Measurements from ENCODE around the gene DOP1B.
"Not testable (repeated sequence)": the region's sequence is repeated elsewhere in the genome, so short reads cannot be mapped to it uniquely, and the experiment has no call there.

DOP1B gene

DNA sequence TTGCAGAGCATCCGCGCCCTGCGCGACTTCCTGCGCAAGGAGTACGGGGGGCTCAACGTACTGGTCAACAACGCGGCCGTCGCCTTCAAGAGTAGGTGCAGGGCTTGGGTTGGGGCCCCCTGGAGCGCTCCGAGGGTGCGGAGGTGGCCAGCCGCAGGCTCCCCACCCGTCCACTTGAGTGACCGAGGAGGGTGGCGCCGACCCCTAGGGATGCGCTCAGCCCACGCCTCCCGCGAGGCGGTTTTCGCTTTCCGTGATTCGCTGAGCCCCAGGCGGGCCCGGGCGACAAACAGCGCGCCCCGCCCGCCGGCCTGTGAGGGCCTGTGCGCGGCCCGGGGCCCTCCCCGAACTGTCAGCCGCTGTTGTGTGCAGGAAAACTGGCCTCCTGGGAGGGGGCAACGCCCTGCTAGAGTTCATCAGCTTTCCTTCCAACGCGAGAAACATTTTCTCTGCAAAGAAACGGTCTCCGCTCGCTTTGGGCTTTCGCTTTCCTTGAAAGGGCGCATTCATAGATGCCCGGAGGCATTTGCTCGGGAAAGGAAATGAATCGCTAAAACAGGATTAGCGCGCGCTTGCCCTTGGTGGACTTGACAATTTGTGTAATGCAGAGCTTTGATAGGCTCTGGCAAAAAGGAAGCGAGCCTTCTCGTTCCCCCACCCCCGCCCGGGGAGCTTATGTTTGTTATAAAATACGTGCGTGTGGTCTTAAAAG, 21.1 kb upstream of the DOP1B start:
- DNase-seq: peak; percentile 73 to 74

DNA sequence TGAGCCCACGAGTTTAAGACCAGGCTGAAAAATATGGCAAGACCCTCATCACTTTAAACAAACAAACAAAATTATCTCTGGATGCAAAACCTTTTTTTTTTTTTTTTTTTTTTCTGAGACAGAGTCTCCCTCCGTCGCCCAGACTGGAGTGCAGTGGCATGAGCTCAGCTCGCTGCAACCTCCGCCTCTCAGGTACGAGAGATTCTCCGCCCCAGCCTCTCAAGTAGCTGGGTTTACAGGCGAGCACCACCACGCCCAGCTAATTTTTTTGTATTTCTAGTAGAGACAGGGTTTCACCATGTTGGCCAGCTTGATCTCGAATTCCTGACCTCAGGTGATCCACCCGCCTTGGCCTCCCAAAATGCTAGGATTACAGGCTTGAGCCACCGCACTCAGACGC, 16.8 kb upstream of the DOP1B start:
- not testable (repeated sequence) for DNase-seq

DNA sequence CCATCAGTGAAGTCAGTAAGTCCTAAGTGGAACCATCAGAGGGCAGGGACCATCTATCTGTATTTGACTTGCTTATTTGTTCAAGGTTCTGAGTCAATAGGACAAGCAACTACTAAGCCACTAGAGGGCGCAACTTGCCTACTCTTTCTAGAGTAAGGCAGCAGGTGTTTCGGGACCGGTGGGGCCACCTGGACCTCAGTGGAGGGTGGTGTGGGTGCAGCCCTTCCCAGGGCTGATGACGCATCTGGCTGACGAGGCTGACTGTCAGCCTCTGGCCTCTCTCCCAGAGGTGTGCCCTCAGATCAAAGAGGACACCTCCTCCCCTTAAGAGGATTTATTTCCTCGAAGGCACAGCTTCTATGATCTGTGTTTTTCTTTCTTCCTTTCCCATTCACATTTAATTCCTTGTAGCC, 15.1 kb upstream of the DOP1B start:
- DNase-seq: peak; percentile 70 to 90

DNA sequence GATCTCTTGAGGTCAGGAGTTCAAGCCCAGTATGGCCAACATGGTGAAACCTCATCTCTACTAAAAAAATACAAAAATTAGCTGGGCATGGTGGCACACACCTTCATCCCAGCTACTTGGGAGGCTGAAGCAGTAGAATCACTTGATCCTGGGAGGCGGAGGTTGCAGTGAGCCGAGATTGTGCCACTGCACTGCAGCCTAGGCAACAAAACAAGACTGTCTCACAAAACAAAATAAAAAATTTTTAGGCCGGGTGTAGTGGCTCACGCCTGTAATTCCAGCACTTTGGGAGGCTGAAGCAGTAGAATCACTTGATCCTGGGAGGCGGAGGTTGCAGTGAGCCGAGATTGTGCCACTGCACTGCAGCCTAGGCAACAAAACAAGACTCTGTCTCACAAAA, 12.4 kb upstream of the DOP1B start:
- not testable (repeated sequence) for DNase-seq

DNA sequence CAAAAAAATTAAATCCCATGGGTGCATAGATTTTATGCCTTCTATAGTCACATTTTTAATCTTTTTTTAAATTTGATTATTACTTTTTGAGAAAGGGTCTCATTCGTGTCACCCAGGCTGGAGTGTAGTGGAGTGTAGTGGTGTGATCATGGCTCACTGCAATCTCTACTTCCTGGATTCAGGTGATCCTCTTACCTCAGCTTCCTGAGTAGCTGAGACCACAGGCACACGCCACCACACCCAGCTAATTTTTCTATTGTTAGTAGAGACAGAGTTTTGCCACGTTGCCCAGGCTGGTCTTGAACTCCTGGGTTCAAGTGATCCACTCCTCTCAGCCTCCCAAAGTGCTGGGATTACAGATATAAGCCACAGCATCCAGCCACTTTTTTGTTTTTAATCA, 11.4 kb upstream of the DOP1B start:
- no peak for DNase-seq

DNA sequence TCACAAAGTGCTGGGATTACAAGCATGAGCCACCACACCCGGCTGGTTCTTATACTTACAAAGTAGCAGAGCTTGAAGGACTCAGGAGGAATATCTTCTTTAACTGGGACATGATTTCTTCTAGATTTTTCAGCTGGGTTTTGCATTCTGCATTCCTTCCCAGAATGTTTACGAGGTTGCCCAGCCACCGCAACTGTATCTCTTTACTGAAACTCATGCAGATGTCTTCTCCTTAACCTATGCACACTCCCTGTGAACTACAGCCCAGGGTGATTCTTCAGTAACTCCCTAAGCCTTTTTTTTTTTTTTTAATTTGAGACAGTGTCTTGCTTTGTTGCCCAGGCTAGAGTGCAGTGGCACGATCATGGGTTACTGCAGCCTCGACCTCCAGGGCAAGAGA, 8.7 kb upstream of the DOP1B start:
- DNase-seq: no peak

DNA sequence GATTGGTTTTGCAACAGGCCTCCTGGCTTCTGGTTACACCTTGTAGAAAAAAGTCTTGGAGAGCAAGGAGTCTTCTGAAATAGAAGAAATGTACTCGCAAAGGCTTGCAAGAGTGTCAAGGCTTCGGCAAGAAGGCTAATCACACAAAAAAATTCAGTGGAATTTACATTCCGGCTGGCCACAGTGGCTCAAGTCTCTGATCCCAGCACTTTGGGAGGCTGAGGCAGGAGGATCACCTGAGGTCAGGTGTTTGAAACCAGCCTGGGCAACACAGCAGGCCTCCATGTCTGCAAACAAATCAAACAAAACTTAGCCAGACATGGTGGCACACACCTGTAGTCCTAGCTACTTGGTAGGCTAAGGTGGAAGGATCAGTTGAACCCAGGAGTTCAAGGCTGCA, 7.7 kb upstream of the DOP1B start:
- no peak for DNase-seq

DNA sequence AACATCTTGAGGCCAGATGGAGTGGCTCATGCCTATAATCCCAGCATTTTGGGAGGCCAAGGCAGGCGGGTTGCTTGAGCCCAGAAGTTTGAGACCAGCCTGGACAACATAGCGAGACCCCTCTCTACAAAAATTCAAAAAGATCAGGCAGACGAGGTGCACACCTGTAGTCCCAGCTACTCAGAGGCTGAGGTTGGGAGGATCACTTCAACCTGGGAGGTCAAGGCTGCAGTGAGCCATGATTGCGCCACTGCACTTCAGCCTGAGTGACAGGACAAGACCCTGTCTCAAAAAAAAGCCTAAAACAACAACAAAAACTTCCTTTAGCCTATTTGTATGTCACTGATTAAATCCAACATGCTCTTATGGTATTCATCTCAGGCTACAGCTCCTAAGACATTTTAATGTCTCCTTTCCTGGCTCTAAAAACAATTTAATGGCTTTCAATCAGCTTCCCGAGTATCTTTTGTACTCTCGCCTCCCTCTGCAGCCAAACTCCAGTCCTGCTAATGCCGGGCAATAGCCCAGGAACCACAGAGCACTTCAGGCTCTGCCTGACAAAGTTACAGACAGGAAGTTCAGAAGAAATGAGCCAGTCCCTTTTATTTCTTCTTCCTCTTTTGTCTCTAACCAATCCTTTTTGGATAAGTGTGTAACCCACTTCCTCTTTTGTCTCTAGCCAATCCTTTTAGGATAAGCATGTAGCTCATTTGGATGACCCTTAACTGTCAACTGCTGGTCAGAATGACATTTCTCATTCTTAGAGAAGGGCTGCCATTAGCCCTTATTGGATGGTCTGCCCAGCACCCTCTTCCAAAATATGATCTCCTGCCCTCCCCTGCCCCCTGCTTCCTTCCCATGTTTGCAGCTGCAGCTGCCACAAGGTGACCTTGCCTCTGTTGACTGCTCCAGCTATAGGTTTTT, 6.6 kb upstream of the DOP1B start:
- DNase-seq: peak; percentile 81 to 91

DNA sequence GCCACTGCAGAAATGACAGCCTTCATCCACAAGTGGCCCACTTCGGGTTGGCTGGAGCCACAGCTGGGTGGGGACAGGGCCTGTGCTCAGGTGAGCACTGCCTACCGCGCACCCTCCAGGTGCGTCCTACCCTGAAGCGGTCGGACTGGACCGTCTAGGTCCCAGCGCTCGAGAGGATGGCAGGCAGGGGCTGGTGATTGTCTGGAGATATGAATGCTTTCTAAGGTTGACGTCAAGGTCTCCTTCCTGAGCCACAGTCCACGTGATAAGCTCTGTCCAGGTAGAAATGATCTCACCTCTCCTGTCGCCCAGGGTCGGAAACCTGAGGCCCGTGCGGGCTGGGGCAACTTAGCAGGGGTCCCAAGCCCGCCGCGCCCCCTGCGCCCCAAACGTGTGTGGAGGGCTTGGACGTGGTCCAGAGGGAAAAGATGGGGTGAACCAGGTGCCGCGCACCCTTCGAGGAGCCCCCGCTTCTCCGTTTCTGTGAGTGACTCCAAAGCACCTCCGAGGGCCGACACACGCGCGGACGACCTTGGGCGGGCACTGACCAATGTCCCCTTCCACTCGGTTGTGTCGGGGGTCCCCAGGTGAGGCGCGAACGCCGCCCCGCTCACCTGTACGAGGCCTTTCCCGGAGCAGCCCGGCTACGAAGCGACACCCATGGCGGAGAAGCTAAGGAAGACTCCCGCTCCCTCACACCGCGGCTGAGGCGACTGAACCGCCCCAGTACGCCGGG, 853 bp upstream of the DOP1B start:
- no peak for DNase-seq

DNA sequence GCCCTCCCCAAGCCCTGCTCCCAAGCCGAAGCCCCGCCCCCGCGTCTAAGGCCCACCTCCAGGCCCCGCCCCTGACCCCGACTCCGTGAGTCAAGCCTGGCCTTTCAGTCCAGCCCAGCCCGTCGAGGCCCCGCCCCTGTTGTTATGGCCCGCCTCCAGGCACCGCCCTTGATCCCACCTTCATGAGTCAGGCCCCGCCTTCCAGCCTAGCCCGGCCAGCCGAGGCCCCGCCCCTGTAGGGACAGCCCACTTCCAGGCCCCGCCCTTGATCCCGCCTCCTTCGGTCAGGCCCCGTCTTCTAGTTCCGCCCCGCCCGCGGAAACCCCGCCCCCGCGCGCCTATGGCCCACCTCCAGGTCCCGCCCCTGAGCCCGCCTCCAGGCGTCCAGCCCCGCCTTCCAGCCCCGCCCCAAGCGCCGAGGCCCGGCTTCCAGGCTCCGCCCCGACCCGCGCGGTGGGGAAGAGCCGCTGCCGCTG, 247 bp upstream of the DOP1B start:
- peak; percentile 99 to 100 for DNase-seq

DNA sequence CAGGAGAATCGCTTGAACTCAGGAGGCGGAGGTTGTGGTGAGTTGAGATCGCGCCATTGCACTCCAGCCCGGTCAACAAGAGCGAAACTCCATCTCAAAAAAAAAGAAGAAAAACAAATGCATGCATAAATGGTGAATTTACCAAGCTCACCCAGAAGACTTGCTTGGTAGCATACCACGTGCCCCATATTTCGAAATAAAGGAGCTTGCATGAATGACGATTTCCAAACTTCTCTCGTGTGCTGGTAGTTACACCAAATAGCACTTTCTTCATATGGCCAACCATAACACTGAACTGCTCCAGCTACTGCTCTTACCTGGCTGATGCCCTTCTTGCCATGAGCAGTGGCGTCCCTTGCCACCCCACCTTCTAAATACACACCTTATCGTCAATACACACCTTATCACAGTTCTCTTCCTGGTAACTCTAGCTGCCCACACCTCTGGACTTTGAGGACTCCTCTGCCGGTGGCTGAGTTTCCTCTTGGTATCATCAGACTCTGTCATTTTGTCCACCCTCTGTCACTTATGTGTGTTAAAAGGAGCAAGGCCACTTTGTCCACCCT, 2.8 kb downstream of the DOP1B start:
- DNase-seq: peak; percentile 89 to 93

DNA sequence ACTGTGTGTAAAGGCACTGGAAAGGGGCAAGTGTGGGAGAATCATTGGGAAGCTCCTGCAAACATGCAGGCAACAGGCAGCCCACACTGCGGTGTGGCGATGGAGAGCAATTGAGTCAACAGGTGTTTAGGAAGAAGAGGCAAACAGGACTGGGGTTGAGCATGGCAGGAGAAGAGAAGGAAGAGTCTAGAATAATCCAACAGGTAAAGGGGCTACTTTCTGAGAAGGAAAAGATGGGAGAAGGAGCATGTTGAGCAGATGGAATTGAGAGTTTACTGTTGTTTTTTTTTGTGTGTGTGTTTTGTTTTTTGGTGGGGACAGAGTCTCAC, 4.2 kb downstream of the DOP1B start:
- no peak for DNase-seq

DNA sequence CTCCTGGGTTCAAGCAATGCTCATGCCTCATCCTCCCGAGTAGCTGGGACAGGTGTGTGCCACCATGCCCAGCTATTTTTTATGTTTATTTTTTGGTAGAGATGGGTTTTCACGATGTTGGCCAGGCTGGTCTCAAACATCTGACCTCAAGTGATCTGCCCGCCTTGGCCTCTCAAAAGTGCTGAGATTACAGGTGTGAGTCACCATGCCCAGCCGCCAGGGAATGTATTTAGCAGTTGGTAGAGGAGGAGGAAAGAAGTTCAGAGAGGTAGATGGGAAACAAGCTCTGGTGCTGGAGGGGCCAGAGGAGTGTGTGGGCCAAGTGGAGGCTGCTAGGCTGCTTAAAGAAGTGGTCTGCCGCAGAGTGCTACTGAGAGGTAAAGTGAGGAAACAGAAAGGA, 6.0 kb downstream of the DOP1B start:
- no peak for DNase-seq

DNA sequence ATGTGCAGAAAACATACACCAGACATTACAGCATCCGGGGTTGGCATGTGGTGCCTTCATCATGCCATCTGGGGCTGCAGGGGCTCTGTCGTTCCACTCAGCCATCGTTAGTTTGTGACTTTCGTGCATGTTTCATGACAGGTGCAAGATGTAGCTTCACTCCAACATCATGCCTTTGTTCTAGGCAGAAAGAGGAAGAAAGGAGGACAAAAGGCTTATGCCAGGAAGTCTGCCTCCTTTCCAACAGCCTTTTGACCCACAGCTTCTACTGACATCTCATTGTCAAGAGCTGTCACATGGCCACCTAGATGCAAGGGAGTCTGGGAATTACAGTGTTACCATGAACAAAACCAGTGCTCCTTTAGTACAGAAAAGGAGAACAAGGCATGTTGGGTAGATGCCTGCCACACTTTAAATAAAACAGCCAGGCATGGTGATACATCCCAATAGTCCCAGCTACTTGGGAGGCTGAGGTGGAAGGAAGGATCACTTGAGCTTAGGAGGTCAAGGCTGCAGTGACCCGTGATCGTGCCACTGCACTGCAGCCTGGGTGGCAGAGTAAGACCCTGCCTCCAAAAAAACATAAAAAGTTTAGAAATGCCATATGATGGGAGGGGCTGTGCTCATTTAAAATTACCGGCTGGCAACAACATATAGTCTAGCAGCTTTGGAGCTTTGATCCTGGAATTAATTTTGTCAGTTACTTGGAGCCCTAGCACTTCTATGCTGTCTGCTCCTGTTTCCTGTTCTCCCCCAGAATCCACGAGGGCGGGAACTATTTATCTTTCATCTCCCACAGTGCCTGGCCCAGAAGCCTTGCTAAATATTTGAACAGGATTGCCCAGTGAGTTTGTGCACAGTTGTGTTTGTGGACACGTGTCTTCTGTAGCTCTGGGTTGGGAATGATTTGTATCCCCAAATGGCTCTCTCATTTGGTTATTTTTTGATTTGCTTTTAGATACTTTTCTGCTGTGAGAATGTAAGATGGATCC, 7.4 kb downstream of the DOP1B start:
- DNase-seq: peak in 1 of 2 donors; percentile 22

DNA sequence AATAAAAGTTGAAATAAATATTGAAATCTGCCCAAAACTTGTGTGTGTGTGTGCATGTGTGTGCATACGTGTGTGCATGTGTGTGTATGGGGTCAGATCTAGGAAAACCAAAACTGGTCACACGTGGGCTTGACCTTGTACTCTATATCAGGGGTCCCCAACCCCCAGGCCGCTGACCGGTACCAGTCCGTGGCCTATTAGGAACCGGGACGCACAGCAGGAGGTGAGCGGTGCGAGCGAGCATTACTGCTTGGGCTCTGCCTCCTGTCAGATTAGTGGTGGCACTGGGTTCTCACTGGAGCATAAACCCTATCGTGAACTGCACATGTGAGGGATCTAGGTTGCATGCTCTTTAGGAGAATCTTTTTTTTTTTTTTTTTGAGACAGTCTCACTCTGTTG, 8.7 kb downstream of the DOP1B start:
- no peak for DNase-seq

DNA sequence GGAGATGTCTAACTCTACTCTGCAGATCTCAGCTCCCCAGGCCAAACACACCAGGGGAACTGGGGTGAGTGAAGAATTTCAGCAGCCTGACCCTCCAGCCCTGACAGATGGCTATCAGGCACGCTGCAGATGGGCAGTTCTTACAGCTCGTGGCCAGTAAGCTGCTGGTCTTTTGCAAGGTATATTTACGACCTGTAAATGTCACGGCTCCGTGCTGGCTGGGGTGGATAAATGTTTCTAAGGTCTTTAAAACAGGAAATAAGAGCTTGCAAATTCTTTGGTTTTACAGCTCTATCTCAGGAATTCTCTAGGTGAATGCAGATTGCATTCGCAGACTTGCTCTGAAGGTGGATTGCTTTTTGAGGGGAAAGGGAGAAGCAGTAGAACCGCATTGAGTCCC, 10.1 kb downstream of the DOP1B start:
- no peak for DNase-seq

DNA sequence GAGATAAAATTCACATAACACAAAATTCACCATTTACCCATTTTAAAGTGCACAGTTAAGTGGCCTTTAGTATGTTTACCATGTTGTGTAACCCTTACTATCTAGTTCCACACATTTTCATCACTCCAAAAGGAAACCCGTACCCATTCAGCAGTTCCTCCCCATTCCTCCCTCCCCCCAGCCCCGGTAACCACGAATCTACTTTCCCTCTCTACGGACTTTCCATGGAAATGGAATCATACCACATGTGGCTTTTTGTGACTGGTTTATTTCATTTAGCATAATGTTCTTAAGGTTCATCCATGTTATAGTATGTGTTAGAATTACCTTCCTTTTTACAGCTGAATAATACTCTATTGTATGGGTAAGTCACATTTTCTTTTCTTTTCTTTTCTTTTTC, 10.9 kb downstream of the DOP1B start:
- peak; percentile 46 to 51 for DNase-seq

DNA sequence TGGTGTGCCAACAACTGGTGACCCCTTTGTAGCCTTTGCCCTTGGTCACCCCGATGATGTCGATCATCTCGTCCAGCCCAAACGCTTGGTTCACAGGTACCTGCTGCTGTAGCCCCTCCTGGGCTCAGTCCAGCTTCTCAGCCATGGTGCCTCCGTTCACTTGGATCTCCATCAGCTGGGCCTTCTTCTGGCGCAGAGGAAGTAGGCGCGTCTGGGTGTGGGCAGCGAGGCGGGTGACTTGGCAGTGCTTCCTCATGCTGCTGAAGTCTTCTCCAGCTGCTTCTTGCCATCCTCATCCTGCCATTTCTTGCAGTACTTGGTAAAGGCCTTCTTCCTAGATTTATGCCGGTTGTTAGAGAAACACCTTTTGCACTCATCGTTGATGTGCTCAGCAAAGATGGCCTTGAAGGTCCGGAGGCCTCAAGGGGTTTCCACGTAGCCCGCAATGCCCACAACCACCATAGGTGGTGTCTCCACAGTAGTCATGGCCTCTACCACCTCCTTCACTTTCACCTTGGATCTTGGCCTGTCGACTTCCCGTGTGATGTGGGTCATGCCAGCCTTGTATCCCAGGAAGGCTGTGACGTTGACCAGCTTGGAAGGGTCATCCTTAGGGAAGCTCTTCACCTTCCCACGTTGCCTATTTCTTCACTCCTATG, 13.0 kb downstream of the DOP1B start:
- DNase-seq: peak; percentile 54 to 71

DNA sequence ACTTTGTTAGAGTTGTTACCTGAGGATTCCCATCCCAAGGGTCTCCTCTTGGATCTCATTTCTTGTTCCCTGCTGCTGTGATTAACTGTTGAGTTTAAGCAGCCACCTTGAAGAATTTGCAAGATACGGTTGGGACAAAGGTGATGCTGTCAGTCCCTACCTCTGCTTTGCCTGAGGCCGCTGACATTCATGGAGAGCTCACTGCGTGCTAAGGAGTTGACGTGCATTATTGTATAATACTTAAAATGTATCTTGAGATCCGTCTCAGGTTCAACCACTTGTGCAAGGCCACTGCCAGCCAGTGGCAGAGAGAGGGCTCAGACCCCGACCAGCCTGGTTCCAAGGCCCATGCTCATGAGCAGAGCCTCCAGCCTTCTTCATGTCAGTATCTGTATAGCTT, 14.2 kb downstream of the DOP1B start:
- no peak for DNase-seq

DNA sequence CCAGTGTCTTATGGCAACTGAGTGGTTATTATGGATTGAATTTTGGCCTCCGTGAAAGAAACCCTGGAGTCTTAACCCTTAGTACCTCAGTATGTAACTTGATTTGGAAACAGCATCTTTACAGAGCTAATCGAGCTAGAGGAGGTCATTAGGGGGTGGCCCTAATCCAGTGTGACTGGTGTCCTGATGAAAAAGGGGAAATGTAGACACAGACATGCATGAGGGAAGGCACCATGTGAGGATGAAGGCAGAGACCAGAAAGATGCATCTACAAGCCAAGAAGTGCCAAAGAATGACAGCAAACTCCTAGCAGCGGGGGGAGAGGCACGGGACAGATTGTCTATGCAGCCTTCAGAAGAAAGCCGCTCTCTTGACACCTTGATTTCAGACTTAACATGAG, 14.7 kb downstream of the DOP1B start:
- peak; percentile 46 to 76 for DNase-seq

DNA sequence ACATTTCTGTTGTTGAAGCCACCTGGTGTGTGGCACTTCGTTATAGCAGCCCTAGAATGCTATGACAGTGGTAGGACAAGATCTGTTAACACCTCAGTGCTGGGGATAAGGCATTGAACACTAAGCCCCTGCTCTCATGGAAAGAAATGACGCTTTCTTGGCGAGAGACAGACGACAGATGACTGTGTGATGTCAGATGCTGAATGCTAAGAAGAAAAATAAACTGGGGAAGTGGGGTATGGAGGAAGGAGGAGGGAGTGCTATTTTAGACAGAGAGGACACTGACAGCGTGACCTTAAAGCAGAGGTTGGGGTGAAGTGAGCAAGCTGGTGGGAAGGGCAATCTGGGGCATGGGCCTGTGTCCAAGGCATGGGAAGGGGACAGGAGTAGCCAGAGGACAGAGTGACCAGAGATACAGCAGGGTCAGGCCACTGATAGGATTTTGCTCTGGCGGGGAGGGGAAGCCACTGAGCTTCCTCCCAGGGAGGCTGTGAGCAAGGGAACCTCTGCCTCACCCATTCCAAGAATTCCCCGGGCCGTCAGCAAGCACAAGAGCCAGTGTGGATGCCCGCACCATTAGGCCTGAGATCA, 15.2 kb downstream of the DOP1B start:
- DNase-seq: peak; percentile 35 to 56
